ENCODE measurements around the gene GMEB2. TPM values are rescaled to one million over a fixed set of nuclear protein-coding genes. Genes with fewer than 3 reads are reported as not detected.

The GMEB2 gene
- total and polyA plus RNA-seq, 8 donors = 4.1 to 10.4 (median 6.1) TPM

DNA sequence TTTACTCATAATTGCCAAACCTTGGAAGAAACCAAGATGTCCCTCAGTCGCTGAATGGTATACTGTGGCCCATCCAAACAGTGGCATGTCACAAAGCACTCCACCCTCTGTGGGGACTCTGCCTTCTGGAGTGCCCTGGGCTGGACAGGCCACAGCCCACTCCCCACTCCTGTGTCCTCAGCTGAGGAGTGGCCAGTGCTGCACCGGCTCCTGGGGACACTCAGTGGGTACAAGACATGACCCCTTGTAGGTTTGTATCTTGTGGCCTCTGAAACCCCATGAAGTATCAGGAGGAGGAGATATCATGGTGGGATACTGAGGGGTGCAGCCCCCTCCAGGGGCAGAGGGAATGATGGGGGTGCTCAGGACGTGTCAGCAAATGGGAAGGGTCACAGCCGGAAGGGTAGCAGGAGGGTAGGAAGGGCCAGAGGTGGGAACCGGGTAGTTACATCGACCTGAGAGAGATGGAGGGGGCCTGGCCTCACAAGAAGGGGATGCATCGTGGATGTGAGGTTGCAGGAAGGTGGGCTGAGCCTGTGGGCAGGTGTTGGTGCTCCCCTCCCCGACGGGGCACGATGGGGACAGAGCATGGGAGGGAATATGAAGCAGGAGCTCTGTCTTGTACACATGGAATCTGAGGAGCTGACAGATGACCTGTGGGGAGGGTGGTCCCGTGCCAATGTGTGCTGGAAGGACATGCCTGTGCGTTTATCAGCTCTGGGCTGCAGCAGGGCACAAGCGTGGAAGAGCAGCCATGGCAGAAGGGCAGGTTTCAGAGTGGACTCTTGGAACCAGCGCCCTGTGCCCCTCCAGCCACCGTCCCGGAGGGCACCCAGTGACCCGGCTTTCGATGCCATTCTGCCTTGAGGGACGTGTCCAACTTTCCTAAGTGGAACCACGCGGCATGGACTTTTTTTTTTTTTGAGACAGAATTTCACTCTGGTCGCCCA is 41.0 kb downstream of the GMEB2 start:
- DNase-seq (peak in 1 of 6 donors; percentile 23), FAIRE-seq (no peak), ATAC-seq (no peak)
- 61 to 77% methylated on average over 22 of the region's 22 CpGs for WGBS, 2 donors
- intact Hi-C loops (cut with DNase I) = no loop called here
- Histone ChIP-seq H3K27ac (no peak overlapping the region), H3K27me3 (no peaks in the 10 kb centered on the region), H3K36me3 (no peaks in the 10 kb centered on the region), H3K9me3 (no peaks in the 10 kb centered on the region), H3K4me3 (no peak overlapping the region), H3K4me1 (no peaks in the 10 kb centered on the region)
- no peak for TF ChIP-seq CTCF (IDR thresholded peaks at IDR 0.05)

DNA sequence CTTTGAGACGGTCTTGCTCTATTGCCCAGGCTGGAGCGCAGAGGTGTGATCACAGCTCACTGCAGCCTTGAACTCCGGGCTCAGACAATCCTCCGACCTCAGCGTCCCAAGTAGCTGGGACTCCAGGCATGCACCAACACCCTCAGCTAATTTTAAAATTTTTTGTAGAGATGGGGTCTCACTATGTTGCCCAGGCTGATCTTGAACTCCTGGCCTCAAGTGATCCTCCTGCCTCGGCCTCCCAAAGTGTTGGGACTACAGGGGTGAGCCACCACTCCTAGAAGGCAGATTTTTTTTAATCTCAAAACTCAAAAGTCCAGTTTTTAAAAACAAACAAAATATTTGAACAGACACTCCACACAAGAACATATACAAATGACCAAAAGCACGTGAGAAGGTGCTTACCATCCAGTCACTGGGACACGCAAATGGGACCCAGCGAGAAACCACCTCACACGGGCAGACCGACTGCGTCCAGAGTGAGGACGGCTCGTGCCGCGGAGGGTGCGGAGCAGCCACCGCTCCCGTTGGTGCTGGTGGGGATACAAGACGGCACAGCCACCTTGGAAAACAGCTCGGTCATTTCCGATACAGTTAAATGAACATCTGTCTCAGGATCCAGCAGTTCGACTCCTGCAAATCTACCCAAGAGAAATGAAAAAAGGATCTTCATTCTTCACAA is 44.4 kb downstream of the GMEB2 start:
- Histone ChIP-seq H3K9me3 (no peaks in the 10 kb centered on the region), H3K36me3 (no peaks in the 10 kb centered on the region), H3K4me1 (no peaks in the 10 kb centered on the region), H3K27me3 (no peaks in the 10 kb centered on the region), H3K27ac (no peak overlapping the region), H3K4me3 (no peak overlapping the region)
- WGBS, 2 donors = 80 to 85% methylated on average over 23 of the region's 23 CpGs
- intact Hi-C loops (cut with DNase I) = no loop called here
- peak in 2 of 6 donors; percentile 17 to 41 for DNase-seq
- FAIRE-seq = no peak
- ATAC-seq = no peak
- no peak for TF ChIP-seq CTCF (IDR thresholded peaks at IDR 0.05)

DNA sequence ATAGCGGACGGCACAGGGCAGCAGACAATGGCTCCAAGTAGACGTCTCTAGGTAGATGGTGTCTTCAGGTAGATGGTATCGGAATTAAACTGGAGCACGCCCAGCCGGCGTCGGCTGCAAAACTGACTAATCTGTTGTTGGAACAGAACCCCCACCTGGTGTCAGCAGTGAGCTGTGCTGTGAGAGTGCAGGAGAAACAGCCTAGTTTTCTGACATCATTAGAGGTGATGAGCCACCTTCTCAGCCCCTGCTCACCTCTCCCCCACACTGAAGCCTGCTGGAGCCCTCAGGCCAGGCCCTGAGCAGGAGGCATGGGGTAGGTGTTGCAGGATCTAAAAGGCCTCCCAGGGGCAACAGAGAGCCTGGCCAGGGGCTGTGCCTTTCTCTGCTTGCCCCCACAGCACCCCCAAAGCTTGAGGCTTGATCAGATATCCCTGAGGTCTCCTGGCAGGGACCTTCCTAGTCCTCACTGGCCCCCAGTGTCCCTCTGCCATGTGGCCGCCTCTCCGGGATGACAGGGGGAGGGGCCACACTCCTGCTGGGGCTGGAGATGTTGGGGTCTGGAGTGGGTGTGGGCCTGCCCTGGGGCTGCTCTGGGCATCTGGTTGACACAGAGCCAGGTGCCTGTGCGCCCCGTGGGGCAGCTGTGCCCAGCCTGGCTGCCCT is 46.0 kb downstream of the GMEB2 start:
- TF ChIP-seq CTCF (IDR thresholded peaks at IDR 0.05) = no peak
- intact Hi-C loops (cut with DNase I) = no loop called here

GRCh38 chr20:63579017-63579694 is 47.7 kb downstream of the GMEB2 start:
- FAIRE-seq = no peak
- no peaks in the 10 kb centered on the region for H3K4me1 ChIP-seq
- no peak overlapping the region for H3K4me3 ChIP-seq
- no peak for ATAC-seq
- no peaks in the 10 kb centered on the region for H3K27me3 ChIP-seq
- no peaks in the 10 kb centered on the region for H3K36me3 ChIP-seq
- H3K27ac ChIP-seq = no peak overlapping the region
- intact Hi-C loops (cut with DNase I) = no loop called here
- no peaks in the 10 kb centered on the region for H3K9me3 ChIP-seq
- no peak for TF ChIP-seq CTCF (IDR thresholded peaks at IDR 0.05)
- DNase-seq = peak in 2 of 6 donors; percentile 30 to 36
- WGBS, 2 donors = 53 to 62% methylated on average over 19 of the region's 19 CpGs

More for the DNA sequence above, 46.0 kb downstream of the GMEB2 start:
- H3K4me1 ChIP-seq = no peaks in the 10 kb centered on the region
- no peak for FAIRE-seq
- no peaks in the 10 kb centered on the region for H3K9me3 ChIP-seq
- WGBS, 2 donors = 49 to 57% methylated on average over 12 of the region's 12 CpGs
- no peak overlapping the region for H3K4me3 ChIP-seq
- no peaks in the 10 kb centered on the region for H3K36me3 ChIP-seq
- H3K27me3 ChIP-seq = no peaks in the 10 kb centered on the region
- ATAC-seq = peak in 3 of 4 donors; percentile 60 to 68 (median 62)
- peak in 2 of 6 donors; percentile 38 to 63 for DNase-seq
- no peak overlapping the region for H3K27ac ChIP-seq
